Measurements from ENCODE around the gene DST. TPM values are rescaled to one million over a fixed set of nuclear protein-coding genes. Genes with fewer than 3 reads are reported as not detected.

The DST gene
- total RNA-seq, 2 experiments from 2014 or later, result 1.3 to 1.7 TPM

DNA sequence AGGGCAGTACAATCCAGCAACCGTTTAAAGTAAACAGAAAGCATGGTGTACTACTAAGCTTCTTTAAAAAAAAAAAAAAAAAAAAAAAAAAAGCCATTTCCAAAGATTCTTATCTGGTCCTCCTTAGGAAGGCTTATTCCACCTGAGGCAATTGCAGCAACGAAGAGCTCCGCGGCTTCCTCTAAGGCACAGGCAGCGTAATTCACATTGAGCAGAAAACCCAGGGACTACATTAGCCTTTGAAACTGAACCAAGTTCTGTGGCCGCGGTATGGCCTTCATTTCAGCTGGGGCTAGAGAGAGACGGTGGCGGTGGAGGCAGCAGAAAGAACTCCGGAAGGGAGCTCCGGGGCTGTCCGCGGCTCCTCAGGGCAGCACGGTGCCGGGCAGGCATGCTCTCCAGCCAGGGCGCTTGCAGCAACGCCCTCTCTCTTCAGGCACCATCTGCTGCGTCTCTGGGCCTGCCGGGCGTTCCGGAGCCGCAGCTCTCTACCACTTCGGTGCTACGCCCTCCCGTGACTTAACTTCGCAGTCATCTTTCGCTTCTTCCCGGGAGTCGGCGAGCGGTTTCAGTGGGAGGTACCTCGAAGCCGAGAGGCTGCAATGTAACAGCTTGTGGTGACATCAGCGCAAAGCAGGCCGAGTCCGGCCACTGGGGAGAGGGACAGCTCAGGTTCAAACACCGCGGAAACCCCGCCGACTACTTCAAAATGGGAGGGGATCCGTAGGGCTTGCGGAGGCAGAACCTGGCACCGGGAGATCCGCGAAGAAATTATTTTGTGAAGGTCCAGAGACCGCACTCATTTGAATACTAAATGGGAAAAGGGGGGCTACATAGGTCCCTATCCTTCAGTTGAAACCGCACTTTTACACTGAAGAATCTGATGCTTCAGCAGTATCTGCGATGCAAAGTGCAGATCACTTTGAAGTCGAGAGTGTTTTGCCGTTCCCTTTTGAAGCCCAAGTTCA, 100.0 kb downstream of the DST start:
- peak; percentile 81 for DNase-seq
- H3K9me3 Mint-ChIP-seq, result no peaks in the 10 kb centered on the region
- ChIA-PET POLR2A (interaction anchor here (0.5 kb wide), 1 partner anchor 118 kb away, joined by 4 read pairs; no protein-coding TSS in a partner anchor), CTCF (interaction anchor here (0.9 to 1.5 kb wide), 6 partner anchors 25 to 52 kb away, joined by 3 to 6 read pairs (median 4); no protein-coding TSS in a partner anchor)
- no peaks in the 10 kb centered on the region for H3K4me1 Mint-ChIP-seq (ENCODE audit: low read depth)
- no peaks in the 10 kb centered on the region for H3K36me3 Mint-ChIP-seq (ENCODE audit: low read depth)
- H3K27ac Mint-ChIP-seq, result no peak overlapping the region
- H3K27me3 Mint-ChIP-seq, result no peaks in the 10 kb centered on the region
- peak; percentile 92 for ATAC-seq
- intact Hi-C loops (cut with micrococcal nuclease), result no loop called here
- TF ChIP-seq, protein P1, sequence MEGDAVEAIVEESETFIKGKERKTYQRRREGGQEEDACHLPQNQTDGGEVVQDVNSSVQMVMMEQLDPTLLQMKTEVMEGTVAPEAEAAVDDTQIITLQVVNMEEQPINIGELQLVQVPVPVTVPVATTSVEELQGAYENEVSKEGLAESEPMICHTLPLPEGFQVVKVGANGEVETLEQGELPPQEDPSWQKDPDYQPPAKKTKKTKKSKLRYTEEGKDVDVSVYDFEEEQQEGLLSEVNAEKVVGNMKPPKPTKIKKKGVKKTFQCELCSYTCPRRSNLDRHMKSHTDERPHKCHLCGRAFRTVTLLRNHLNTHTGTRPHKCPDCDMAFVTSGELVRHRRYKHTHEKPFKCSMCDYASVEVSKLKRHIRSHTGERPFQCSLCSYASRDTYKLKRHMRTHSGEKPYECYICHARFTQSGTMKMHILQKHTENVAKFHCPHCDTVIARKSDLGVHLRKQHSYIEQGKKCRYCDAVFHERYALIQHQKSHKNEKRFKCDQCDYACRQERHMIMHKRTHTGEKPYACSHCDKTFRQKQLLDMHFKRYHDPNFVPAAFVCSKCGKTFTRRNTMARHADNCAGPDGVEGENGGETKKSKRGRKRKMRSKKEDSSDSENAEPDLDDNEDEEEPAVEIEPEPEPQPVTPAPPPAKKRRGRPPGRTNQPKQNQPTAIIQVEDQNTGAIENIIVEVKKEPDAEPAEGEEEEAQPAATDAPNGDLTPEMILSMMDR (IDR thresholded peaks at IDR 0.05), result no peak
- H3K4me3 Mint-ChIP-seq, result no peak overlapping the region

DNA sequence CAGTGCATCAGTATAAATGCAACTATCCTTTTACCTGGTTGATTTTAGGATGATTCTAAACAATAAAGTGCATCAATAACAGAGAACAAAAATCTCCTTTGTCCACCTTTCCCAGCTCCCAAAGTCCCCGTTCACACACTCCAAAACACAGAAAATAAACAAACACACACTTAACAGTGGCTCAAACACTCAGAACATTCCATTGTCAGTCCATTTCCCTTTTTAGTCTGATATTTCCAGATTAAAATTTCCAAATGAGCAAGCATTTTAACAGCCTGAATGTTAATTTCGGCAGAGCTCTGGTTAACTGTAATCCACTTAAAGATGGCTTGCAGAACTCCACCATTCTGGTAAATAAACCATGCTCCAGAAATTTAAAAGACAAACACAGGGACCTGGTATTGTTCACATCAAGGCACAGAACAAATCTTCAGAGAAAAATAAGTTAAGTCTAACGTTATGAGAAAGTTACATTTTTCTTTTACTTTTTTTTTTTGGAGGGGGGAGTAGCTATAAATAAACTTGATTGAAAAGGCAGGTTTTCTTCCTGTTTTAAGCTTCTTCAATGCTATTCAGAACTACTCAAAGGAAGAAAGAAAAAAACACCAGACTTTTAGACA, 100.8 kb downstream of the DST start:
- no peaks in the 10 kb centered on the region for H3K36me3 Mint-ChIP-seq (ENCODE audit: low read depth)
- no peak for DNase-seq
- no peaks in the 10 kb centered on the region for H3K4me1 Mint-ChIP-seq (ENCODE audit: low read depth)
- TF ChIP-seq, protein P1 (IDR thresholded peaks at IDR 0.05), result no peak
- H3K27ac Mint-ChIP-seq, result no peak overlapping the region
- no peak for ATAC-seq
- no peaks in the 10 kb centered on the region for H3K27me3 Mint-ChIP-seq
- intact Hi-C loops (cut with micrococcal nuclease), result no loop called here
- ChIA-PET CTCF (interaction anchor here (1.1 to 1.5 kb wide), 6 partner anchors 10 to 53 kb away, joined by 3 to 6 read pairs (median 4); no protein-coding TSS in a partner anchor), POLR2A (no interaction called here)
- no peaks in the 10 kb centered on the region for H3K9me3 Mint-ChIP-seq
- H3K4me3 Mint-ChIP-seq, result no peak overlapping the region

DNA sequence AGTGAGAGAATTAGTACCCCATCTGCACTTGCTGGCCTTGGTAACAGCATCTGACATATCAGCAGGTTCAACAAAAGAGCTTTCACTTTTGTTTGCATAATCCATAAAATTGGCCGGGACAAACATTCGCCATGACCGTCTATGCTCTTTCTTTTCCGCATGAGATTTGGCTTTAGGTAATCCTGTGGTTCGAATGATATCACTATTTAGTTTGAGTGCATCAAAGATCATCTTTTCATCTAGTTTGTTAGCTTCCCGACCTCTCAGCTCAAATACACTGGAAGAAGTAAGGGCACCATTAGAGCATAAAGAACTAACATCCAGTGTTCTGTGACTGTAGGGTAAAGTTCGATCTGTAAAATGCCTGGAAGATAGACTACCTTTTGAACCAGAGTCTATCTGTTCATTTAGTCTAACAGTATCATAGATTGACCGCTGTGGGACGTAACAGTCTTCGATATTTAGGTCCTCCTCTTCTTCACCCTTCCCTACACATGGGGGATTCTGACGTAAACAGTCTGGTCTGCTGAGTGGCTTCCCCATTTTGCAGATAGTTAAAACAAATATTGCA, 101.6 kb downstream of the DST start:
- no peaks in the 10 kb centered on the region for H3K27me3 Mint-ChIP-seq
- ChIA-PET POLR2A (no interaction called here), CTCF (interaction anchor here (1.1 to 1.5 kb wide), 5 partner anchors 9 to 54 kb away, joined by 3 to 4 read pairs (median 3); no protein-coding TSS in a partner anchor)
- DNase-seq (no peak), ATAC-seq (no peak)
- H3K36me3 Mint-ChIP-seq (ENCODE audit: low read depth), result no peaks in the 10 kb centered on the region
- H3K27ac Mint-ChIP-seq, result no peak overlapping the region
- H3K4me3 Mint-ChIP-seq, result no peak overlapping the region
- H3K4me1 Mint-ChIP-seq (ENCODE audit: low read depth), result no peaks in the 10 kb centered on the region
- TF ChIP-seq, protein P1 (IDR thresholded peaks at IDR 0.05), result no peak
- no peaks in the 10 kb centered on the region for H3K9me3 Mint-ChIP-seq
- intact Hi-C loops (cut with micrococcal nuclease), result no loop called here

DNA sequence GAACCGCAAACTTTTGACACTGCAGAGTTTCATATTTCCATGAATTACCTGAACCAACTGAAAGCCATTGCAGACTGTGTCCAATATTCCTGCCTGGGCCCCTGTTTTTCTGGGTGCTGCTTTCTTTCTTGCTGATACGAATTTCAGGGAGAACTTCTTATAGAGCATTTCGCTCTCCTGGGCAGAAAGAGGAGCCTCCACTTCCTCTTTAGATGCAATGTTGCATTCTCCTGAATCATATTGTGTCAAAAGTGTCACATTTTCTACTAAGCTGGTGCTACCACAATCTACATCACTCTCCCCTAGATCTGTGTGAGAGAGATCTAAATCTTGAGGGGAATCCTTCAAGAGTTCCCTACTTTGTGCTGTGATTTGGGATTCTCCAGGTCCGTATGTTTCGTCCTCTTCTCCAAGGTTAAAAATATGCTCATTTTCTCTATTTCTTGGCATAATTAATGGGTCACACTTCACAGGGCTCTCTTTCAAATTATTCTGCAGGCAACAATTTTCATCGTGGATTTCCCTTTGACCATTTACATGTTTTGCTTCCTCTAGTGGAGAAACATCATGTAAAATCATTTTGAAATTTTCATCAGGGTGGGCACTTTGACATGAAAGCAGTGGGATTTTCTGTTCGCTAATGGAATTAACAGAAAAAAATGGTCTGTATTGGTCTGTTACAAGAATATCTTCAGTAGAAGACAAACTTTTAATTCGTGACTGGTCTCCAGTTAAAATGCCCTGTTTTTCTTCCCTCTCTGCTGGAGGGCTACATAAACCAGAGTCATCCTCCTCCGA, 102.3 kb downstream of the DST start:
- ChIA-PET CTCF (interaction anchor here (1.1 kb wide), 1 partner anchor 55 kb away, joined by 3 read pairs; no protein-coding TSS in a partner anchor), POLR2A (no interaction called here)
- ATAC-seq (no peak), DNase-seq (no peak)
- TF ChIP-seq, protein P1 (IDR thresholded peaks at IDR 0.05), result no peak
- no peaks in the 10 kb centered on the region for H3K4me1 Mint-ChIP-seq (ENCODE audit: low read depth)
- no peaks in the 10 kb centered on the region for H3K27me3 Mint-ChIP-seq
- H3K27ac Mint-ChIP-seq, result no peak overlapping the region
- H3K36me3 Mint-ChIP-seq (ENCODE audit: low read depth), result no peaks in the 10 kb centered on the region
- H3K9me3 Mint-ChIP-seq, result no peaks in the 10 kb centered on the region
- H3K4me3 Mint-ChIP-seq, result no peak overlapping the region
- intact Hi-C loops (cut with micrococcal nuclease), result no loop called here
